Stimulated activated CD4-positive, alpha-beta T cell treated with anti-CD3 and anti-CD28 coated beads, Interleukin-15, amount 100 ng/mL, for 24 hours (primary cell): ENCODE data around the gene OSBP.
"Not testable (repeated sequence)": the region's sequence is repeated elsewhere in the genome, so short reads cannot be mapped to it uniquely, and the experiment has no call there.

Source experiments
- DNase-seq: peaks from one replicate; pipeline ENCODE4 v3.0.0-alpha.2; 2020

Gene OSBP

DNA sequence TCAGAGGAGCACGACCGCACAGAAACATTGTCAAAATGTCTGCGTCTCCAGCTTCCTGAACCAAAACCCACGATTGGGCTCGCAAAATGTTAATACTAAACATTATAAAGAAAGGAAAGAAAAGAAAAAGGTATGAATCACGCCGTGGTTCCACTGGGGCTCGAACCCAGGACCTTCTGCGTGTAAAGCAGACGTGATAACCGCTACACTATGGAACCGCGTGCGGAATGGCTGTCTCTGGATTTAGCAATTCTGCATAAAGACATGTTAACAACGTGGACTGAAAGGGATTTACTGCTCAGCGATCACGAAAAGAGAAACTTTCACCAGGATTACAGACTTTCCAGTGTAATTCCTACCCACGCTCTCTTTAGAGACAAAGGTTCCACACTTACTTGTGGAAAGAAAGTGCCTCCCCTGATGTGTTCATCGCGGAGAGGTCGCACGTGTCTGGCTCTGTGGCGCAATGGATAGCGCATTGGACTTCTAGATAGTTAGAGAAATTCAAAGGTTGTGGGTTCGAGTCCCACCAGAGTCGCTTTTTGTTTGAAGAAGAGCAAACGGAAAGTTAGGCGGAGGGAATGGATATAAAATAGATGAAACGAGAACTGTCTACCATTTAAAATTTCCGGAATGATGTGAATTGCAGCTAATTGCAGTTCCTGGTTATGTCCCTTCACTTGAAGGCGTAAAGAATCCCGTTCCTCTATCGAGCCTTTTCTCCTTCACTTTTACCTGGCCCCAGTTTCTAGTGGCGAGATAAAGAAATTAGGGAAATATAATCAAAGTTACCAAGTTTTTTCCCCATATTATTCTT lies 64.5 kb downstream of the OSBP start:
- peak; percentile 89 for DNase-seq

DNA sequence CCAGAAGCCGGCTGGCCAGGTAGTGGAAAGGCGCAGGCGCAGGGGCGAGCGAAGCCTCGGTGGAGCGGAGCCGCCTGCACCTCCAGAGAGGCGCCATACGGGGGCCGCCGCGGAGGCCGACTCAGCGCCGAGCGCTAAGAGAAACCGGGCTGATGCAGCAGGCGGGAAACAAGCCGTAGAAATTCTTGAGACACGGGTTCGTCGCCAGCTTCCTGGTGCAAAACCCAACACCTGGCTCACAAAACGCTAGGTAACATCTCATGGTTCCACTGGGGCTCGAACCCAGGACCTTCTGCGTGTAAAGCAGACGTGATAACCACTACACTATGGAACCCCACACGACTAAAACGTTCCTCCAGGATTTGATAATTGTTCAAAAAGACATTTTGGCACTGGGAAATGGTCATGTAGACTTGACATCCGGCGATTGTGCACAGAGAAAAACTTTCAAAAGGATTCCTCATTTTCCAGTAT lies 65.2 kb downstream of the OSBP start:
- peak; percentile 95 for DNase-seq

DNA sequence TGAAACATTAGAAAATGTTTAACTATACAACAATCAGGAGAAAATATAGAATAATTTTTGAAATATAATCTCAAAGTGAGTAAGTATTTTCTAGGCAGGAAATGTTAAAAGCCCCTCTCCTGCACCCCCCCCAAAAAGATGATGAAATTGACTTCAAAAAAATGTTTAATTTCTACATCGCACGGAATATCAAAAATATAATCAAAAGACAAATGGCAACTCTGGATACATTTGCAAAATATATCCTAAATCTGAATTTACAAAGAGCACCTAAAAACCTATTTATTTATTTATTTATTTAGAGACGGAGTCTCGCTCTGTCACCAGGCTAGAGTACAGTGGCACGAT lies 67.3 kb downstream of the OSBP start:
- no peak for DNase-seq

DNA sequence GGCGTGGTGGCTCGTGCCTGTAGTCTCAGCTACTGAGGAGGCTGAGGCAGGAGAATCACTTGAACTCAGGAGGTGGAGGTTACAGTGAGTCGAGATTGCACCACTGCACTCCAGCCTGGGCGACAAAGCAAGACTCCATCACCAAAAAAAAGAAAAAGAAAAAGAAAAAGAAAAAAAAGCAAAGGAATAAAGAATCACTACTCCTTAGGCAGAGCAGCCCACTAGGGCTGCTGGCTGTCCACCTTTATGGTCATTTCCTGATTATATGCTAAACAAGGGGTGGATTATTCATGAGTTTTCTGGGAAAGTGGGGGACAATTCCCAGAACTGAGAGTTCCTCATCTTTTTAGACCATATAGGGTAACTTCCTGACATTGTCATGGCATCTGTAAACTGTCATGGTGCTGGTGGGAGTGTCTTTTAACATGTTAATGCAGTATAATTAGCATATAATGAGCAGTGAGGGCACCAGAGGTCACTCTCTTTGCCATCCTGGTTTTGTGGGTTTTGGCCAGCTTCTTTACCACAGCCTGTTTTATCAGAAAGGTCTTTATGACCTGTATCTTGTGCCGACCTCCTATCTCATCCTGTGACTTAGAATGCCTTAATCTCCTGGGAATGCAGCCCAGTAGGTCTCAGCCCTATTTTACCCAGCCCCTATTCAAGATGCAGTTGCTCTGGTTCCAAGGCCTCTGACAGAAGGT lies 67.8 kb downstream of the OSBP start:
- not testable (repeated sequence) for DNase-seq

DNA sequence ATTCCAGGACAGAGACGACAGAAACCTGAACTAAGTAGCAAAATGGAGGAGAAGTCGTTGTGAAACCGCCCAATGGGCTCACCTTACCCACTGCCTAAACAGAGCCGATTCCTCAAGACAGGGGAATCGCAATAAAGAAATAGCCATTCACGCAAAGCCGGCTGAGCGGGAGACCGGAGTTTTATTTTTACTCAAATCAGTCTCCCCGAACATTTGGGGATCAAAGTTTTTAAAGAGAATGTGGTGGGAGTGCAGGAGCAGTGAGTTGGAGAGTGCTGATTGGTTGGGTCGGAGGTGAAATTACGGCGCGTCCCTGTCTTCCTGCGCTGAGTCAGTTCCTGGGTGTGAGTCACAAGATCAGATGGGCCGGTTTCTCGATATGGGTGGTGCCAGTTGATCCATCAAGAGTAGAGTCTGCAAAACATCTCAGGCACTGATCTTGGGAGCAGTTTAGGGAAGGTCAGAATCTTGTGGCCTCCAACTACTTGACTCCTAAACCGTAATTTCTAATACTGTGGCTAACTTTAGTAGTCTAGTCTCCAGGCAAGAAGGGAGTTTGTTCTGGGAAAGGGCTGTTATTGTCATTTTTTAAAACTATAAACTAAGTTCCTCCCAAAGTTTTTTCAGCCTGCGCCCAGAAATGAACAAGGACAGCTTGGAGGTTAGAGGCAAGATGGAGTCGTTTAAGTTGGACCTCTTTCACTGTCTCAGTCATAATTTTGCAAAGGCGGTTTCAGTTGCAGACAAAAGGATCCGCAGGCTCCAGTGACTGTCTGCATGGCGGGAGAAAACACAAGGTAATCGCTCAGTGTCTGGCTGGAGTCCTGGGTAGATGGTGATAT lies 70.2 kb downstream of the OSBP start:
- DNase-seq = no peak

DNA sequence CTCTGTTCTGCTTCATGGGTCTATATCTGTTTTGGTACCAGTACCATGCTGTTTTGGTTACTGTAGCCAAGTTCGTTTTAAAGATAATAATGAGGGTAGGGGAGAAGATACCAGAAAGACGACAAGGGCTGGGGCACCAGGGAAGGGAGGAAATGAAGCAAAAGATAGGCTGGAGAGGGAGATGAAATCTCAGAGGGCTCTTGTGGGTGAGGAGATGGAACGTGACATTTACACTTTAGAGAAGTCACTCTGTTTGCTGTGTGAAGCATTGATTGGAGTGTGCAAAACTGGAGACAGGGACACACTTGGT lies 70.8 kb downstream of the OSBP start:
- DNase-seq = no peak

DNA sequence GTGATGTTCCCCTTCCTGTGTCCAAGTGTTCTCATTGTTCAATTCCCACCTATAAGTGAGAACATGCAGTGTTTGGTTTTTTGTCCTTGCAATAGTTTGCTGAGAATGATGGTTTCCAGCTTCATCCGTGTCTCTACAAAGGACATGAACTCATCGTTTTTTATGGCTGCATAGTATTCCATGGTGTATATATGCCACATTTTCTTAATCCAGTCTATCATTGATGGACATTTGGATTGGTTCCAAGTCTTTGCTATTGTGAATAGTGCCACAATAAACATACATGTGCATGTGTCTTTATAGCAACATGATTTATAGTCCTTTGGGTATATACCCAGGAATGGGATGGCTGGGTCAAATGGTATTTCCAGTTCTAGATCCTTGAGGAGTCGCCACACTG lies 71.9 kb downstream of the OSBP start:
- DNase-seq = not testable (repeated sequence)

DNA sequence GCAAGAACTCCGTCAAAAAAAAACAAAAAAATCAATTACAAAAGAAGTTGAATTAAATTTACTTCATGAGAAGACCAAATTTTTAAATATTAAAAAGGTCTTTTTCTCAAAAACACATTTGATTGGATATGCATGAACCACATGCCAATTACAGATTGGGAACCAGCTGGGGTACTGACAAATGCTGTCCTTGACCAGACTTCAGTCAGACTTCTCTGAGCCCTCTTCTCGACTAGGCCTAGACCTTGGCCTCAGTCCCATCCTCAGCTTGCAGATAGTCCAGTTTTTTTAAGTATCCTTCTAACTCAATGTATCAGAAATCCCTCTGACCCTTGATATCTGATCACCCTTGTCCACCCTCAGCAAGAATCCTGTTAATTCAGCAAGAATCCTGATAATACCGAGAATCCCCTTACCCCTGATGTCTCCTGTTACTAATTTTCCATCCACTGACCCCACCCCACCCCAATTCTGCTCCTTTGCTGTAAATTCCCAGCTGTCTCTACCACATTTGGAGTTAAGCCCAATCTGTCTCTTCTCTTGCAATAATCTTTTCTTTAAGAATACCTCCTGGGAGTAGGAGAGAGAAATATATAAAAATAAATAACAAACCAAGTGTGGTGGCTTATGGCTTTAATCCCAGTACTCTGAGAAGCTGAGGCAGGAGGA lies 73.3 kb downstream of the OSBP start:
- DNase-seq = no peak

DNA sequence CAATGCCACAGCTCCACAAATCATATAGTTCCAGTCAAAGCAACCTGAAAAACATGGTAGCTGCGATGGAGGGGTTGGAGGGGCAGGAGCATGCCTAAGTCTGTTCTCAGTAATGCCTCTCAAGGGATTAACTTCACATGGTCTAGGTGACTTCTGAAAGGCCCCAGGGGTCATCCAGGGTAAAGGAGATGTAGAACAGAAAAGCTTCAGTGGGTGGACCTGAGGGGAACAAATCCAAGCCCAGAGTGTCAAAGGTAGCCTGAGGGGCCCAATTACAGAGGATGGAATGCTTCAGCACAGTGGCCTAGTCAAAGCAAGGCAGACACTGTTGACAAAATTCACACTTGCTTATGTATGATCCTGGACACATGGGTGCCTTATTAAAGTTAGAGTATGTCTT lies 80.9 kb downstream of the OSBP start:
- no peak for DNase-seq

DNA sequence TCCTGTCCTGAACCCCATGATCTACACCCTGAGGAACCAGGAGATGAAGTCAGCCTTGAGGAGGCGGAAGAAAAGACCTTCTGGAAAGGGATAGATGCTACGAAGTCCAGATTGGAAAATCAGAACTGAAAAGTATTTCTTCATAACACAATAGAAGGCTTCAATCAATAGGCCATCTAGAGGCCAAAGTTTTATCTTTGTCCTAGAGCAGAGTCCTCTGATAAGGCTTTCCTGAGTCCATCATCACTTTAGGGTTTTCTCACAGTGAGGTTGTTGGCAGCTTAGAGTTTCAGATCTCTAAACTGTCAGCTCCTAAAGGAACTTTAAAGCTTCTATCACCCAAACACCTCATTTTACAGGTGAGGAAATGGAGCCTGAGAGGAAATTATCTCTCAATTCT lies 83.0 kb downstream of the OSBP start:
- DNase-seq = no peak

DNA sequence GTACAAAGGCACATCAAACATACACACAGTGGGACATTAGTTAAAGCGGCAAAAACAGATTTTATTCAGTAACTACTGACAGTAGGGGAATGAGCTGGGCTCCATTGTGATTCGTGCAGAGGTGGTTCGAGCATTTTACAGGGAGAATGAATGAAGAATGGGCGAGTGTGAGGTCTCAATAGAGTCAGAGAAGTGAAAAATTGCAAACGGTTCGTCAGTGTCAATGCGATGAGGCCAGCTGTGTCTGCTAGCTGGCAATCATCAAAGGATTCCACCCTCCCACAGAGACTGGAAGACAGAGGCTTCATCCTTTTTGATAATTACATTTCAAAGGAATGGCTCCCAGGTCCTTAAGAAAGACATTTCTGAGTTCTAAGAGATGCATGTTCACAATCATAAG lies 86.9 kb downstream of the OSBP start:
- DNase-seq = no peak
